Superior temporal gyrus (tissue), 1 donor: ENCODE results near the gene KIAA1671.
A peak's percentile ranks its signal among the peaks of the same experiment; 100 is the strongest.

Experiments
- DNase-seq: peaks from one replicate; pipeline ENCODE4 v3.0.0-alpha.2; 2016; ENCODE audit errors: extremely low spot score

The KIAA1671 gene

GRCh38 chr22:25045159-25045558 lies 92.6 kb downstream of the KIAA1671 start:
- no peak for DNase-seq

GRCh38 chr22:25048071-25048470 lies 95.6 kb downstream of the KIAA1671 start:
- no peak for DNase-seq

- DNase-seq = peak; percentile 86
Measured at GRCh38 chr22:25048659-25049647, 96.4 kb downstream of the KIAA1671 start.

- no peak for DNase-seq
Measured at GRCh38 chr22:25049770-25050169, 97.3 kb downstream of the KIAA1671 start.

GRCh38 chr22:25050566-25050965 lies 98.0 kb downstream of the KIAA1671 start:
- DNase-seq = no peak

- no peak for DNase-seq
Measured at GRCh38 chr22:25051073-25051472, 98.6 kb downstream of the KIAA1671 start.

- DNase-seq = no peak
Measured at GRCh38 chr22:25051983-25052710, 99.6 kb downstream of the KIAA1671 start.

- DNase-seq = no peak
Measured at GRCh38 chr22:25053153-25053805, 100.8 kb downstream of the KIAA1671 start.

GRCh38 chr22:25054943-25055511 lies 102.5 kb downstream of the KIAA1671 start:
- DNase-seq = no peak

GRCh38 chr22:25057013-25057881 lies 104.7 kb downstream of the KIAA1671 start:
- DNase-seq = peak; percentile 65

- no peak for DNase-seq
Measured at GRCh38 chr22:25059438-25059837, 106.9 kb downstream of the KIAA1671 start.

GRCh38 chr22:25060522-25061071 lies 108.1 kb downstream of the KIAA1671 start:
- DNase-seq = peak; percentile 59

GRCh38 chr22:25061134-25061533 lies 108.6 kb downstream of the KIAA1671 start:
- DNase-seq = no peak

- DNase-seq = no peak
Measured at GRCh38 chr22:25061605-25062376, 109.3 kb downstream of the KIAA1671 start.

- no peak for DNase-seq
Measured at GRCh38 chr22:25062386-25063085, 110.0 kb downstream of the KIAA1671 start.

- no peak for DNase-seq
Measured at GRCh38 chr22:25064894-25065560, 112.5 kb downstream of the KIAA1671 start.

GRCh38 chr22:25066861-25067435 lies 114.4 kb downstream of the KIAA1671 start:
- DNase-seq = no peak

GRCh38 chr22:25067851-25068421 lies 115.4 kb downstream of the KIAA1671 start:
- no peak for DNase-seq
